ENCODE results near the gene HIF3A.
A peak's percentile ranks its signal among the peaks of the same experiment; 100 is the strongest.

Gene HIF3A

DNA sequence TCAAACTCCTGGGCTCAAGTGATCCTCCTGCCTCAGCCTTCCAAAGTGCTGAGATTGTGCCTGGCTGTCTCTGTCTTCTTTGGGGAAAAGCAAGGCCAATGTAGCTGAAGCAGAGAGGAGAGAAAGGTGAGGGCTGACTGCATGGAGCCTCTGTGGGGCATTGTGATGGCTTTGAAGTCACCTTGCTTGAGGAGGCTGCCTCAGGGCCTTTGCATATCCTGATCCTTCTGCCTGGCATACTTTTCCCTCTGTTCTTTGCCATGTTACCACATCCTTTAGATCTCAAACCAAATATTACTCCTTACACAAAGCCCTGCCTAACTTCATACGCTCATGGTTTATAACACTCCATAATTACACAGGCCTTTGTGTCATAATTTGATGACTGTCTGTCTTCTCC is 40.6 kb downstream of the HIF3A start:
- no peak for DNase-seq

GRCh38 chr19:46339446-46339845 is 42.6 kb downstream of the HIF3A start:
- DNase-seq, result no peak

- no peak for DNase-seq
Observed at GRCh38 chr19:46340051-46340659, 43.3 kb downstream of the HIF3A start.

DNA sequence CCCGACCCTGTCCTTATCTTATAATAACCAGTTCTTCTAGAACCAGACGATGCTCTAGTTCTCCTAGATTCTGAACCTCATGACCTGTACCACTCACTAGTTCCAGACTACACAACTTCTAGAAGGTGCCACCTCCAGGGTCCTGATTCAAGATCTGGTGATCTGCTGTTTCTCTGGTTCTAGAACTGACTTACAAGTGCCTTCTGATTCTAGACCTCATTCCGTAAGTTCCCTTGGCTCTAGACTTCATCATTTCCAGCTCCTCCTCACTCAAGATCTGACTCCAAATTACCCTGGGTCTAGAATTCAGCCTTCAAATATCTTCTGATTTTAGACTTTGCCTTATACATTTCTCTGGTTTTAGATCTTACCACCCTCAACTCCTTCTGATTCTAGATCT is 45.1 kb downstream of the HIF3A start:
- DNase-seq, result no peak

GRCh38 chr19:46344363-46344762 is 47.5 kb downstream of the HIF3A start:
- DNase-seq, result no peak

- DNase-seq, result no peak
Observed at GRCh38 chr19:46345157-46345556, 48.3 kb downstream of the HIF3A start.

DNA sequence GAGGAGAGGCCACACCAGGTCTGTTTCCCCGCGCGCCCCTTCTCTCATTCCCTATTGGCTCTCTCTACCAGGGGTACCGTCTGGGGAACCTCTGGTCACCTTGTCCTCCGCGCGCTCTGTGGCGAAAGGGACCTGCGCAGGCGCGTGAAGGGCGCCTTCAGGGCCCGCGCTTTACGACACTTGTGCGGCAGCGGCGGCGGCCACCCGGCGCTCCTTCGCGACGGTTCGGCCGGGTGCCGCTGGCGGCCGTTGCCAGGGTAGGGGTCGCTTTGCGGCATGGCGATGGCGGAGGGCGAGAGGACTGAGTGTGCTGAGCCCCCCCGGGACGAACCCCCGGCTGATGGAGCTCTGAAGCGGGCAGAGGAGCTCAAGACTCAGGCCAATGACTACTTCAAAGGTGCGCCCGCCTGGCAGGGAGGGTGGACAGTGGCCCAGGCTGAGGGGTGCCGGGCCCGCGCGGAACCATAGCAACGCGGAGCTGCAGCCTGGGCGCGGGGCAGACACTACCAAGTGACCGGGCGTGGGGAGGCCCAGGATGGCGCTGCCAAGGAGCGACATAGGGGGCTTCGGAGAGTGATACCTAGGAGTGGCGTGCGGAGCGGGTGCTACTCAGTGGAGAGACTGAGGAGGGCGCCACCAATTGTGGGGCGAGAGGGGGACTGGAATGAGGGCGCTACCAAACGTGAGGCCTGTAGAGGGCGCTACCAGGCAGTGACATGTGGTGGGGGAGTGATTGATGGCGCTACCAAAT is 50.2 kb downstream of the HIF3A start, which contains the start of gene PPP5C:
TSS of gene PPP5C (plus strand) at position 267 of the 751 bp plus-strand sequence. CDS start at position 277, 10 bp downstream.
- peak; percentile 88 for DNase-seq

GRCh38 chr19:46347572-46347883 is 50.7 kb downstream of the HIF3A start:
- no peak for DNase-seq

DNA sequence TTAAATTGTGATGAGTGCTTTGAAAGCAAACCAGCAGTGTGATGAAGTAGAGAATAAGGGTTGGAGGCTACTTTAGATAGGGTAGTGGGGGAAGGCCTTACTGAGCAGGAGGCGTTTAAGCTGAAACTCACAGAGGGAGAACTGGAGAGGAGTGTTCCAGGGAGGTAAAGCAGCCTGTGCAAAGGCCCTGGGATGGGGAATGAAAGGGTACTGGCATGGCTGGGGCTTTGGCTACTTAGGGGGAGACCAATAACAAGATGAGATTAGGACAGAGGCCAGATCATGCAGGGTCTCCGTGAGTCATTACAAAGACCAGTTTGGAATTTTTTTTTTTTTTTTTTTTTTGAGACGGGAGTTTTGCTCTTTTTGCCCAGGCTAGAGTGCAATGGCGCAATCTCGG is 51.1 kb downstream of the HIF3A start:
- no peak for DNase-seq

DNA sequence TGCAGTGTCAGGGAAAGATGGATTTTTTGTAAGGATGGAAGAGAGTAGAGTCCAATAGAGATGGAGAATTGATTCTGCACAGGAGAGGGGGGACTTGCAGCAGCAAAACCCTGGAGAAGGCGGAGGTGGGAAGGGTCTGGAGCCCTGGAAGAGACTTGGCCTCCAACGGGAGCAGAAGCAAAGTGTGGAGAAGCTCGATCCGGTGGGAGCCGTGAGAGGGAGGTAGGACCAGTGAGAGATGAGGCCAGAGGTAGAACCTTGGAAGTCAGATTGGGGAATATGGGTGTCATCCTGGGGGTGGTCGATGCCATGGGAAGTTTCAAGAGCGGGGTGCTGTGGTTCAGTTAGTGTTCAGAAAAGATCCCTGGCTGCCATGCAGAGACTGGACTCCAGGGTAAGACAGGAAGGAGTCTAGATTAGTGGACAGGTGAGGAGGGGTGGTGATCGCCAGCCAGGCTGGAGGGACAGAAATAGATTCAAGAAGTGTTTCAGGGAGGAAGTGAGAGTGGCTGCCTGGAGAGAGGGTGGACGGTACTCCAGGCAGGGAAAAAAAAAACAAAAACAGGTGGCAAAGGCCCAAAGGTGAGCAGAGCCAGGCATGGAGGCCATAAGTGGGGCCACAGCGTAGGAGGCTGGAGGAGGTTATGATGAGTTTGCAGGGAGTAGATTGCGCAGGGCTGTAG is 52.6 kb downstream of the HIF3A start:
- DNase-seq, result no peak

DNA sequence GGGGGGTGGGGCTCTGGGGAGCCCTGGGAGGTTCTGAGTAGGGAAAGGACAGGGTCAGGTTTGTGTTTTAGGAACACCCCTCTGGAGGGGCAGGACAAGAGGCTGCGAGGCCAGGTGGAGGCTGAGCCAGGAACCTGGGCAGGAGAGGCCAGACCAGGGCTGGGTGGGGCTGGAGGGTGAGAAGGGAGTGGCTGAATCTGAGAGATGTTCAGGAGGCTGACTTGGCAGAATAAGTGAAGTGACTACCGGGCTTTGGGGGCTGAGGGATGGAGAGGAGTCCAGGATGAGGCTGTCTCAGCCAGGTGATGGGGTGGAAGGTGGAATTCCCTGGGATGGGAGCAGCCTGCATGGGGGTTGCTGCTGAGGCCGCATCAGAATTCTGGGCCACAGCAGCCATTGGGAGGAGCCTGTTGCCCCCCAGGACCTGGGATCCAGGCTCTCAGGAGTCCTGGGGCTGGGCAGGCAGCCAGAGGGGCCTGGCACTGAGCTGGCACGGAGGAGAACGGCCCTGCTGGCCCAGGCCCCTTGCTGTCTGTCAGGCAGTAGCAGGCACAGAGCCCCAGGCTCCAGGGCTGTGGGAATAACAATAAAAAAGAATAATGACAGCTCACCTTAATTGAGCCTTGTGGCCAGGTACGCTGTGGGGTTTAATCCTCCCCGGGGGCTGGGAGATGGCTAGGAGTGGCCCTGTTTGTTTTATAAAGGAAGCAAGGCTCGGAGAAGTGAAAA is 53.4 kb downstream of the HIF3A start:
- DNase-seq, result no peak

DNA sequence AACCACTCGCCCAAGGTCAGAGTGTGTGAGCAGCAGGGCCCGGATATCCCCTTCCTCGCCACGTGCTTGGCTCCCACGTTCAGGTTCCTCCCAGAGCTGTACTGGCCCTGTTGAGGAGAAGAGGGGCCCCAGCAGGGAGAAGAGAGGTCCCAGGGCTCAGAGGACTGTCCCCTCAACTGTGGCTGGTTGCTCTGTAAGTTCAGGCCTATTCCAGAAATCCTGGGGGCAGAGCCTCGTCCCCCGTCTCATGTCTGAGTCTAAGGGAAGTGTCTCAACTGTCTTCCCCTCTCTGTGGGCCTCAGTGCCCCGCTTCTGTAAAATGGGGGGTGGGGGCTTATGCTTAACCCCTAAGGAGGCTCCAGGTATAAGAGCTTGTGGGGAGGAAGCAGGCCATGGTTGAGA is 53.9 kb downstream of the HIF3A start:
- DNase-seq, result no peak

- no peak for DNase-seq
Observed at GRCh38 chr19:46351241-46352041, 54.6 kb downstream of the HIF3A start.

DNA sequence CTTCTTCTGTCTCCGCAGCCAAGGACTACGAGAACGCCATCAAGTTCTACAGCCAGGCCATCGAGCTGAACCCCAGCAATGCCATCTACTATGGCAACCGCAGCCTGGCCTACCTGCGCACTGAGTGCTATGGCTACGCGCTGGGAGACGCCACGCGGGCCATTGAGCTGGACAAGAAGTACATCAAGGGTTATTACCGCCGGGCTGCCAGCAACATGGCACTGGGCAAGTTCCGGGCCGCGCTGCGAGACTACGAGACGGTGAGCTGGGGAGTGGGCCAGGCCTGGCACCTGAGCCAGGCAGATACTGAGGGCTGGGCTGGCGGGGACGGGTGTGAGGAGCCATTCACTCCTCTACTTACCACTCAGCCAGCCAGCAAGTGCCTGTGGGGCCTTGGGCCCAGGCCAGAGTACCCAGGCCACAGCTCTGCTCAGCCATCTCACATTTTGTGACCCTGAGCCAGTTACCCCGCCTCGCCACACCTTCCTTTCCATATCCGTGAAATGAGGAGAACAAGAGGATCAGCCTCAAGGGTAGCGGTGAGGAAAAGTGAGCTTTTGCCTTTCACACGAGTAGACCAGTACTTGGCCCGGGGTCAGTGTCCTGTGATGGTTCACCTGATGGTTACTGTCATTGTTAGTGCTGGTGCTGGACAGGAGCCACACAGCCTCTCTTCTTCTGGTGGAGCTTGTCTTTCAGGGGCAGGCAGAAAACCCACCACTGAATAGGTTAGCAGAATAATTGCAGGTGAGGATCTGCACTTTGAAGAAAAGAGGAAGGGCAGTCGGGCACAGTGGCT is 57.1 kb downstream of the HIF3A start:
- DNase-seq, result no peak

GRCh38 chr19:46355234-46356148 is 58.6 kb downstream of the HIF3A start:
- no peak for DNase-seq

DNA sequence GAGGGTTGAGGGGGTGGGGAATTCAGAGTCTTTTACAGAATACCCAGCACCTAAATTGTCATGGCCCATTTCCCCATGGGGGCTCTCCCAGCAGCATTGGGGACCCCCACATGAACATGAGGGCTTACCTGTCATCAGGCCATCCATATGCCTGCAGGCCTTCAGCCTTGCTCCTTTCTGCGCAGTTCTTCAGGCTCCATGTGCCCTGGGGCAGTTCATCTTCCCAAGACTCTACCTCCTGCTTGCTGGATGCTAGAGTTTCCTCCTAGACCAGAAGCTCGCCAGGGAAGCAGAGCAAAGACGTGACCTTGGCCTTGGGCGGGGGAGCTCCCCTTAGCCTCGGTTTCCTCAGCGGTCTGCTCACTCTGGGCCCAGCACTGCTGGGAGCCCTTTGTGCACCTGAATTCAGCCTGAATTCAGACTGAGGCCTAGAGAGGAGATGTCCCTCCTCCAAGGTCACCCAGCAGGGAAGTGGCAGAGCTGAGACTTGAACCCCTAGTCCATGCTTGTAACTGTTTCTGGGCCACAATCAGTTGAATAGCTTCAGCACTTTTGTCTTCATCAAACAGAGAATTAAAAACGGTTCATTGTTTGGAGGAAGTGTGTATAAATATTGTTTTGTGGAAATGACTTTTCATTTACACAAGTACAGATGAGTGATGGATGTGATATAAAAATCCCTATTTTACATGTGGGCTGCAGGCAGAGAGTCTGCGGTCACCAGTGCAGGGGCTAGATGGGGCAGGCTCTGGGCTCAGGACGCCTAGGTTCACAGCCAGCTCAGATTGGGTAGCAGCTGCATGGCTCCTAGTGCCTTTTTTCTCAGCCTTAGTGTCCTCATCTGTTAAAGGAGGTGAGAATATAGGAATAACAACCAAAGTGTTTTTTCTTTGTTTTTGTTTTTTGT is 59.6 kb downstream of the HIF3A start:
- DNase-seq, result no peak

DNA sequence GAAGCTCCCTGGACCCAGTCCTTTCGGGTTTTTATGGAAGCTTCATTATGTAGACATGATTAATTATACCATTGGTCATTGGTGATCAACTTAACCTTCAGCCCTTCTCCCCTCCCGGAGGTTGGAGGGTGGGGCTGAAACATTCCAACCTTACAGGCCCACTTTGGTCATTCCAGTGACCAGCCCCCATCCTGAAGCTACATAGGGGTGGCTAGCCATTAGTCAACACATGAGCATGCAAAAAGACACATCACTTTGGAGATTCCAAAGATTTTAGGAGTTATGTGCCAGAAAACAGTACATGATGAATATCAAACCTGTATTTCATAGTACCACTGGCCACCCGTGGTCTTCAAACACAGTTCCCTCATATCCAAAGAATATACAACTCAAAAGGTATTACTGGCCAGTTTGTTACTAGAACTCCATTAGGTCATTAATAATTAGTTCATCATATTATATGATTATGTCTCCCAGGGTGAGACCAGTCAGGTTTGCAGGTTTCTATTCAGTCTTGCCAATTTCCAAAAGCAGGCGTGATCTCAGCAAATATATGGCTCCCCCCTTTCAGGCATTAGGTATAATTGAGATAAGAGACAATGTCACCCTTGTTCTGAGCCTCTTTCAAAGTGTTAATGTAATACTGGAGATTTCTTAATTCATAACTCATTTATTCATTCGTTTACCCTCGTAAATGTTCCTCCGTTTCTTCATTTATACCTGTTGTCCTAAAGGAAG is 61.2 kb downstream of the HIF3A start:
- no peak for DNase-seq

GRCh38 chr19:46361915-46362314 is 65.1 kb downstream of the HIF3A start:
- DNase-seq, result no peak

- no peak for DNase-seq
Observed at GRCh38 chr19:46364359-46364758, 67.5 kb downstream of the HIF3A start.
